Spleen (tissue), 11 donors: ENCODE measurements around the gene STXBP1. TPM values are rescaled to one million over a fixed set of nuclear protein-coding genes. Genes with fewer than 3 reads are reported as not detected.

ENCODE experiments used
- DNase-seq: peaks from one replicate; pipeline ENCODE4 v3.0.0-alpha.2; 2020
- H3K27ac ChIP-seq, 8 donors: fragments of 200-600 bp; sonication (generic) in 7 of 8; 1 replicate in 4 of 8; 2 replicates in 4 of 8; pipeline versions ENCODE4 v1.5.0 to v1.8.0; 2016 to 2021; ENCODE audit warnings: inconsistent platforms in 4 of 8, mild to moderate bottlenecking in 4 of 8, moderate library complexity in 1 of 8
- H3K27me3 ChIP-seq, 7 donors: fragments of 200-600 bp; sonication (generic) in 6 of 7; replicated peaks in 1 of 7; 1 replicate in 4 of 7; 2 replicates in 3 of 7; pipeline versions ENCODE4 v1.5.0 to v1.8.0; 2016 to 2021; ENCODE audit warnings: inconsistent platforms in 3 of 7, mild to moderate bottlenecking in 1 of 7
- H3K36me3 ChIP-seq, 6 donors: fragments of 200-600 bp; sonication (generic) in 5 of 6; 1 replicate in 4 of 6; 2 replicates in 2 of 6; pipeline versions ENCODE4 v1.5.0 to v1.8.0; 2016 to 2021; ENCODE audit warnings: inconsistent platforms in 2 of 6
- H3K4me1 ChIP-seq, 6 donors: fragments of 200-600 bp; sonication (generic) in 5 of 6; 1 replicate in 3 of 6; 2 replicates in 3 of 6; pipeline versions ENCODE4 v1.5.0 to v1.8.0; 2016 to 2021; ENCODE audit warnings: inconsistent platforms in 3 of 6
- H3K4me3 ChIP-seq, 8 donors: fragments of 200-600 bp; sonication (generic) in 7 of 8; 1 replicate in 4 of 8; 2 replicates in 4 of 8; pipeline versions ENCODE4 v1.5.0 to v1.8.0; 2016 to 2021; ENCODE audit warnings: inconsistent platforms in 4 of 8, mild to moderate bottlenecking in 4 of 8, moderate library complexity in 2 of 8
- H3K9me3 ChIP-seq, 8 donors: fragments of 200-600 bp; sonication (generic) in 7 of 8; 1 replicate in 4 of 8; 2 replicates in 4 of 8; pipeline versions ENCODE4 v1.5.0 to v1.8.0; 2016 to 2021; ENCODE audit warnings: inconsistent platforms in 4 of 8
- POLR2A ChIP-seq, 3 donors: fragments of 450-650 bp; IDR thresholded peaks; one replicate each; pipeline ENCODE4 v1.5.1; 2017; ENCODE audit warnings: antibody characterized with exemption in 3 of 3, mild to moderate bottlenecking in 1 of 3
- POLR2AphosphoS5 ChIP-seq, 3 donors: sonication (generic); formaldehyde crosslinking; IDR thresholded peaks; one replicate each; pipeline ENCODE4 v1.5.1; 2017; ENCODE audit warnings: antibody characterized with exemption in 3 of 3
- WGBS, 5 donors: extraction: QIAGEN DNeasy Blood & Tissue Kit in 3 of 5; methylation state at CpG; one replicate each; pipeline versions ENCODE4 v1.1.5 to v1.1.7; 2013 to 2018; 5-methylcytosine and 5-hydroxymethylcytosine counted together
- intact Hi-C: fragments of 100-400 bp; cut with DNase I; formaldehyde crosslinking; loops from one replicate; pipeline ENCODE4 v1.15.0; 2023; ENCODE audit warnings: low total_unique reads
- polyA plus RNA-seq, 3 donors: library from polyadenylated mRNA; stranded (reverse); fragments of 200-250 nt; gene quantifications; one replicate each; pipeline ENCODE4 v1.2.1, GENCODE V29; 2013
- total RNA-seq, 7 donors: library from RNA; depleted of rRNA in 3 of 7; stranded (reverse); fragments of >200 nt in 3 of 7; fragmentation: NEBNext Ultra II Directional in 4 of 7; extraction: Animal tissue kit (Norgen Biotek cat#: 25700) in 4 of 7; gene quantifications; one replicate each; pipeline versions ENCODE4 v1.1.0 to v1.2.1, GENCODE V29; 2016 to 2021
- TF ChIP-seq, protein P1 (sequence below), 11 experiments: fragments of 200-600 bp in 7 of 11; fragments of 450-650 bp in 4 of 11; sonication (generic) in 4 of 11; IDR thresholded peaks in 8 of 11; conservative IDR thresholded peaks in 3 of 11; 1 replicate in 7 of 11; 2 replicates in 4 of 11; pipeline versions ENCODE4 v1.4.0 to v1.8.0; 2016 to 2021; ENCODE audit warnings: antibody characterized with exemption in 11 of 11, inconsistent platforms in 4 of 11, mild to moderate bottlenecking in 1 of 11
- donor health status: healthy with polysubstance abuse.
- donor health status: DM: no; HTN: no; CAD: no; lungs with moderate emphysema.
- donor health status: DM: no; HTN: no; CAD: no.
- donor health status: Bipolar disorder and iron deficiency.
- donor health status: healthy.
- donor health status: DM: no; HTN: no; CAD: no.
- donor health status: DM: yes; HTN: yes; CAD: no.

Gene STXBP1
- total and polyA plus RNA-seq, 10 donors = 4.3 to 75.7 (median 31.6) TPM

DNA sequence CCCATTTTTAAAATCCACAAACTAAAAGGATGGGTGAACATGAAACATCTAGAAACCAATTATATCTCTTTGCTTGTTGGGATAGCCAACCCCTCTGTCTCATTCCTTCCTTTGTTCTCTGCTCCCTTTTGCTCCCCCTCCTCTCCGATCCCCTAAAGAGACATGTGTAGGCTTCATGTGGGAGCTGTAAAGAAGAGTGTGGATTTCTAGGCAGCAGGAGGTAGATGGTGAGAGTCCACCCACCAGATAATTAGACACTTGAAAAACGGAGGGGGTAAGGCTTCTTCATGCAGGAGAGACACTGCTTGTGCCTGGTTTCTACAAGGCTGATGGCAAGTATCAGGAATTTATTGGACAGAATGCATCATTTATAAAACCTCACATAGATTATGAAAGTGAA lies 67.4 kb downstream of the STXBP1 start:
- Histone ChIP-seq H3K4me1 (peaks cover 0 to 22% (median 10%) of the 10 kb centered on the region in 6 donors), H3K36me3 (peaks cover 0 to 86% (median 20%) of the 10 kb centered on the region in 6 donors)
- WGBS, 5 donors = 79 to 94% (median 91%) methylated on average over 2 of the region's 2 CpGs

DNA sequence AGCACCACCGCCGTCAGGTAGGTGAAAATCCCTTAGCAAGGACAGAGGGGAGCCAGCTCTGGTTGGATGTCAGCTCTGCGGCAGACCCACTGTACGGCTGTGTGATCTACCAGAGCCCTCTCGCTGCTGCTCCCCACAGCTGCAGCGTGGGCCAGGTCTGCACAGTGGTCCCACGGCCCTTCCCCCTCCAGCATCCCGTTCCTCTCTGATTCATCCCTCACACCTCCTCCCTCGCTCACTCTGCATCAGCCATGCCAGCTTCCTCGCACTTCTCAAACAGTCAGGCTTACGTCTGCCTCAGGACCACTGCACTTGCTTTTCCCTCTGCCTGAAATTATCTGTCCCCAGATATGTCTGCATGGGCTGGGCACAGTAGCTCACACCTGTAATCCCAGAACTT lies 68.1 kb downstream of the STXBP1 start:
- 90 to 97% (median 92%) methylated on average over 11 of the region's 11 CpGs for WGBS, 5 donors
- intact Hi-C loops = no loop called here
- H3K36me3 ChIP-seq = peaks cover 0 to 87% (median 20%) of the 10 kb centered on the region in 6 donors

More for the DNA sequence above, 67.4 kb downstream of the STXBP1 start:
- intact Hi-C loops = no loop called here
- TF ChIP-seq POLR2AphosphoS5 (IDR thresholded peaks at IDR 0.05) (no peak), POLR2A (IDR thresholded peaks at IDR 0.05) (no peak)
- TF ChIP-seq, protein P1, sequence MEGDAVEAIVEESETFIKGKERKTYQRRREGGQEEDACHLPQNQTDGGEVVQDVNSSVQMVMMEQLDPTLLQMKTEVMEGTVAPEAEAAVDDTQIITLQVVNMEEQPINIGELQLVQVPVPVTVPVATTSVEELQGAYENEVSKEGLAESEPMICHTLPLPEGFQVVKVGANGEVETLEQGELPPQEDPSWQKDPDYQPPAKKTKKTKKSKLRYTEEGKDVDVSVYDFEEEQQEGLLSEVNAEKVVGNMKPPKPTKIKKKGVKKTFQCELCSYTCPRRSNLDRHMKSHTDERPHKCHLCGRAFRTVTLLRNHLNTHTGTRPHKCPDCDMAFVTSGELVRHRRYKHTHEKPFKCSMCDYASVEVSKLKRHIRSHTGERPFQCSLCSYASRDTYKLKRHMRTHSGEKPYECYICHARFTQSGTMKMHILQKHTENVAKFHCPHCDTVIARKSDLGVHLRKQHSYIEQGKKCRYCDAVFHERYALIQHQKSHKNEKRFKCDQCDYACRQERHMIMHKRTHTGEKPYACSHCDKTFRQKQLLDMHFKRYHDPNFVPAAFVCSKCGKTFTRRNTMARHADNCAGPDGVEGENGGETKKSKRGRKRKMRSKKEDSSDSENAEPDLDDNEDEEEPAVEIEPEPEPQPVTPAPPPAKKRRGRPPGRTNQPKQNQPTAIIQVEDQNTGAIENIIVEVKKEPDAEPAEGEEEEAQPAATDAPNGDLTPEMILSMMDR (IDR thresholded peaks at IDR 0.05 in 8 of 11, conservative IDR thresholded peaks at IDR 0.05 in 3 of 11) = no peak
- Histone ChIP-seq H3K27me3 (no peaks in the 10 kb centered on the region), H3K27ac (no peak overlapping the region), H3K4me3 (no peak overlapping the region), H3K9me3 (no peaks in the 10 kb centered on the region)
- DNase-seq = no peak

DNA sequence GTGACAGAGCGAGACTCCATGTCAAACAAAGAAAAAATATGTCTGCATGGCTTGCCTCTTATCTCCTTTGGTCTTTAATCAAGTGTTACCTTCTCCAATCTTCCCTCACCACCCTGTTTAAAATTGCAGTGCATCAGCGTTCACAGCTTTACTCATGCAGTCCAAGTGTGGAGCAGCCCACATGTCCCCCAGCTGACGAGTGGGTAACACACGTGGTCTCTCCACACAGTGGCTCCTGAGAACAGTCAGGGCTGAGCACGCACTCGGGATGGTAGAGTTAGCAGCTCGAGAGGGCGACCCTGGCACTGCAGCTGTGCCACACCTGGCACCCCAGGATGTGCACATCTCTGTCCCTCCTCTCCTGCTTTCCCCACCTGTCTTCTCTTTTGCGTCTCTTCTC lies 68.8 kb downstream of the STXBP1 start:
- 83 to 96% (median 86%) methylated on average over 9 of the region's 9 CpGs for WGBS, 5 donors
- TF ChIP-seq, protein P1 (IDR thresholded peaks at IDR 0.05 in 8 of 11, conservative IDR thresholded peaks at IDR 0.05 in 3 of 11) = no peak
- no peak for TF ChIP-seq POLR2AphosphoS5 (IDR thresholded peaks at IDR 0.05)
- no peak for TF ChIP-seq POLR2A (IDR thresholded peaks at IDR 0.05)
- Histone ChIP-seq H3K27ac (no peak overlapping the region), H3K4me1 (peaks cover 0 to 22% (median 10%) of the 10 kb centered on the region in 6 donors), H3K4me3 (no peak overlapping the region), H3K9me3 (no peaks in the 10 kb centered on the region), H3K36me3 (peaks cover 0 to 85% (median 20%) of the 10 kb centered on the region in 6 donors), H3K27me3 (no peaks in the 10 kb centered on the region)
- no peak for DNase-seq
- intact Hi-C loops = no loop called here

More for the DNA sequence above, 68.1 kb downstream of the STXBP1 start:
- Histone ChIP-seq H3K27me3 (no peaks in the 10 kb centered on the region), H3K4me3 (no peak overlapping the region), H3K4me1 (peaks cover 0 to 22% (median 10%) of the 10 kb centered on the region in 6 donors), H3K9me3 (no peaks in the 10 kb centered on the region), H3K27ac (no peak overlapping the region)
- TF ChIP-seq POLR2A (IDR thresholded peaks at IDR 0.05) = no peak
- TF ChIP-seq POLR2AphosphoS5 (IDR thresholded peaks at IDR 0.05) = no peak
- TF ChIP-seq, protein P1 (IDR thresholded peaks at IDR 0.05 in 8 of 11, conservative IDR thresholded peaks at IDR 0.05 in 3 of 11) = no peak
- DNase-seq = no peak

DNA sequence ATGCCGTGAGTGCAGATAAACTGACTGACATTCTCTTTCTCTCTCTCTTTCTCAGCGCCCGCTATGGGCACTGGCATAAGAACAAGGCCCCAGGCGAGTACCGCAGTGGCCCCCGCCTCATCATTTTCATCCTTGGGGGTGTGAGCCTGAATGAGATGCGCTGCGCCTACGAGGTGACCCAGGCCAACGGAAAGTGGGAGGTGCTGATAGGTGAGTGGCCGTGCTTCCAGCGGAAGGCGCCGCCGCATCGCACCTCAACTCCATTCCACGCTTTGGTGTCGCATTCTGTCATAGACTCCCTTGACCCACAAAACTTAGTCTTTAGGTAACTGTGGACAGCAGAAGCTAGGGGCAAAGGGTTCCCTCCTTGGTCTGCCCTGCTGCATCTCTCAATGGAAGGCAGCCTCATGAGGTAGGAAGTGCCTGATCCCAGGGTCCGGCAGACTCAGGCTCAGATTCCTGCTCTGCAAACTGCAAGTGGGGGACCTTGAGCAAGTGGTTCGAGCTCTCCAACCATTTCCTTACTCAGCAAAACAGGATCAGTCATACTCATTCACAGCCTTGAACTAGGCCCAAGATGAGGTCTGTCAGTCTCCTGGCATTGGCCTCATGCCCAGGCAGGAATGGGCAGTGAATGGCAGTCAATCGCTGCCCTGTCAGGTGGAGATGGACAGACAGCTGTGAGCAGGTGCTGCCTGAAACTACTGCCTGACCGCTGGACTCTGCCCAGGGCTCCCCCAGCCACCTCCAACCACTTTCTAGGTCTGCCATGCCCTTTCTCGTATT lies 70.5 kb downstream of the STXBP1 start:
- peaks cover 0 to 22% (median 10%) of the 10 kb centered on the region in 6 donors for H3K4me1 ChIP-seq
- intact Hi-C loops = no loop called here
- no peaks in the 10 kb centered on the region for H3K27me3 ChIP-seq
- H3K27ac ChIP-seq = peak overlapping the region in 5 of 8 donors; percentile 13 to 46 (median 39)
- 84 to 89% (median 86%) methylated on average over 23 of the region's 23 CpGs for WGBS, 5 donors
- DNase-seq = no peak
- TF ChIP-seq POLR2A (IDR thresholded peaks at IDR 0.05) = no peak
- TF ChIP-seq, protein P1 (IDR thresholded peaks at IDR 0.05 in 8 of 11, conservative IDR thresholded peaks at IDR 0.05 in 3 of 11) = no peak
- peak; percentile 54 to 67 (median 58) for TF ChIP-seq POLR2AphosphoS5 (IDR thresholded peaks at IDR 0.05)
- H3K4me3 ChIP-seq = no peak overlapping the region
- H3K36me3 ChIP-seq = peaks cover 0 to 78% (median 17%) of the 10 kb centered on the region in 6 donors
- no peaks in the 10 kb centered on the region for H3K9me3 ChIP-seq
